GM12878 (cell line): ENCODE measurements around the gene PLXNA2. TPM values are rescaled to one million over a fixed set of nuclear protein-coding genes. Genes with fewer than 3 reads are reported as not detected.

Source experiments
- ATAC-seq: fragments of 200-7000 bp; cut with Tn5 transposase; 3 replicates; pipeline ENCODE4 v1.9.1; 2020; ENCODE audit warnings: mild to moderate bottlenecking, moderate library complexity
- BruUV-seq: library from RNA; stranded (reverse); fragments of 400-500 nt; replicated peaks from 2 replicates; lab custom pipeline; 2021; lab: Mats Ljungman, UMichigan
- CTCF ChIA-PET: fragments of 300-600 bp; sonication (Branson Sonifier 250); formaldehyde crosslinking; extraction: SDS; loops from one replicate; lab custom pipeline; 2021; ENCODE audit warnings: inconsistent platforms; lab: Yijun Ruan, JAX
- POLR2A ChIA-PET: fragments of 350-600 bp; formaldehyde crosslinking; extraction: SDS; loops from one replicate; lab custom pipeline; 2021; ENCODE audit warnings: inconsistent platforms; lab: Charles Lee
- RAD21 ChIA-PET: fragments of 300-600 bp; sonication (Branson Sonifier 250); formaldehyde crosslinking; loops from one replicate; lab custom pipeline; 2023; ENCODE audit warnings: antibody characterized with exemption; ENCODE audit not compliant: unreplicated experiment; lab: Charles Lee
- SMC1A ChIA-PET: fragments of 300-600 bp; sonication (Branson Sonifier 250); formaldehyde crosslinking; loops from one replicate; lab custom pipeline; 2023; ENCODE audit not compliant: unreplicated experiment, uncharacterized antibody; lab: Charles Lee
- DNase-seq: peaks from one replicate; pipeline ENCODE4 v3.0.0-alpha.2; 2011; ENCODE audit warnings: low read depth, low spot score
- FAIRE-seq: peaks from 3 replicates; lab custom pipeline; 2011; peaks lifted over from hg19 to GRCh38; lab: Jason Lieb, UNC
- H2AFZ ChIP-seq: 2 replicates; pipeline ENCODE4 v1.6.0; 2011; ENCODE audit warnings: low read depth, low read length, control low read depth; ENCODE audit not compliant: control insufficient read depth
- H3K27ac ChIP-seq: 2 replicates; pipeline ENCODE4 v1.5.1; 2011; ENCODE audit warnings: control low read depth; ENCODE audit not compliant: control insufficient read depth, insufficient read depth
- H3K27me3 ChIP-seq, 2 experiments: replicated peaks in 1 of 2; 2 replicates each; pipeline versions ENCODE4 v1.6.0 to v1.6.1; 2011; ENCODE audit warnings: low read length in 1 of 2; ENCODE audit not compliant: control insufficient read depth in 2 of 2, insufficient read depth in 2 of 2
- H3K36me3 ChIP-seq, 2 experiments: 2 replicates each; pipeline ENCODE4 v1.5.1; 2011; ENCODE audit warnings: low read length in 1 of 2; ENCODE audit not compliant: control insufficient read depth in 2 of 2, insufficient read depth in 2 of 2
- H3K4me1 ChIP-seq: 2 replicates; pipeline ENCODE4 v1.6.1; 2011; ENCODE audit warnings: mild to moderate bottlenecking, low read length, moderate library complexity, mixed read lengths; ENCODE audit not compliant: control insufficient read depth, insufficient read depth
- H3K4me2 ChIP-seq: 2 replicates; pipeline ENCODE4 v1.6.0; 2011; ENCODE audit warnings: control low read depth; ENCODE audit not compliant: control insufficient read depth, insufficient read depth
- H3K4me3 ChIP-seq: fragments of 200-600 bp; sonication (generic); 2 replicates; pipeline ENCODE4 v1.5.1; 2016
- H3K79me2 ChIP-seq: 2 replicates; pipeline ENCODE4 v1.6.0; 2011; ENCODE audit warnings: low read length; ENCODE audit not compliant: control insufficient read depth, insufficient read depth
- H3K9ac ChIP-seq: 2 replicates; pipeline ENCODE4 v1.8.0; 2011; ENCODE audit warnings: low read length, control low read depth, mixed read lengths; ENCODE audit not compliant: control insufficient read depth, insufficient read depth
- H3K9me3 ChIP-seq: replicated peaks from 3 replicates; pipeline ENCODE4 v1.5.1; 2011; ENCODE audit warnings: mild to moderate bottlenecking, low read length; ENCODE audit not compliant: control insufficient read depth, insufficient read depth
- H4K20me1 ChIP-seq: 2 replicates; pipeline ENCODE4 v1.6.0; 2011; ENCODE audit not compliant: control insufficient read depth, insufficient read depth
- FOXM1 ChIP-seq: IDR thresholded peaks from 2 replicates; pipeline ENCODE4 v1.6.1; 2012; ENCODE audit warnings: low read depth, mild to moderate bottlenecking, inconsistent platforms, low read length, moderate library complexity
- SPI1 ChIP-seq: IDR thresholded peaks from 2 replicates; pipeline ENCODE4 v1.6.1; 2011; ENCODE audit warnings: low read depth, mild to moderate bottlenecking, low read length, moderate library complexity, borderline replicate concordance; ENCODE audit not compliant: insufficient read depth
- ZBTB40 ChIP-seq: fragments of 450-650 bp; IDR thresholded peaks from 2 replicates; pipeline ENCODE4 v1.6.1; 2016; ENCODE audit warnings: mild to moderate bottlenecking, moderate library complexity, borderline replicate concordance
- in situ Hi-C: fragments of 300-500 bp; cut with MboI; formaldehyde crosslinking; loops from 9 replicates; pipeline ENCODE4 v1.14.3; 2018; ENCODE audit warnings: mixed read lengths
- intact Hi-C: fragments of 100-400 bp; cut with micrococcal nuclease; formaldehyde crosslinking; loops from one replicate; pipeline ENCODE4 v1.14.2; 2022; ENCODE audit not compliant: unreplicated experiment
- polyA plus RNA-seq, 11 experiments: library from polyadenylated mRNA; depleted of rRNA in 4 of 11; unstranded in 6 of 11; stranded (reverse) in 5 of 11; fragments of >200 nt; fragmentation: Nextera tagmentation in 4 of 11; fragmentation: Illumina TruSeq in 1 of 11; extraction: Ambion mirVana in 4 of 11; extraction: Trizol in 1 of 11; gene quantifications; 1 replicate in 1 of 11; 2 replicates in 10 of 11; pipeline versions ENCODE4 v1.2.1 to v1.2.3, GENCODE V29; 2011 to 2016; ENCODE audit warnings: inconsistent platforms in 2 of 11, missing spikeins in 2 of 11, low read depth in 1 of 11
- total RNA-seq, 4 experiments: library from RNA; depleted of rRNA in 3 of 4; stranded (reverse); fragments of >200 nt in 3 of 4; fragmentation: Illumina TruSeq in 1 of 4; extraction: Trizol in 1 of 4; gene quantifications; 2 replicates each; pipeline versions ENCODE4 v1.2.1 to v1.2.3, GENCODE V29; 2013 to 2021

PLXNA2 gene
- total and polyA plus RNA-seq, 10 of the 15 experiments (the other 5 are each of a cell fraction or from before 2014, with no cell fraction given), result under 0.01 to 0.08 (median 0.07) TPM; not detected in 4

- no peak overlapping the region for H3K4me2 ChIP-seq
- RAD21 ChIA-PET, result interaction anchor here (1.2 to 1.7 kb wide), 2 partner anchors 34 to 112 kb away, joined by 5 to 12 read pairs; no protein-coding TSS in a partner anchor
Measured at GRCh38 chr1:207996636-207997035, 247.5 kb downstream of the PLXNA2 start.

More at GRCh38 chr1:207996636-207997035, 247.5 kb downstream of the PLXNA2 start:
- 0 out of 2 replicates have a peak, but pooled peaks have one; percentile 14 for TF ChIP-seq SPI1
- no peak for TF ChIP-seq FOXM1
- no peak for TF ChIP-seq ZBTB40
- FAIRE-seq, result no peak
- intact Hi-C loops, result loop anchor here (1.0 kb wide), 1 partner anchor 111 kb away; no protein-coding TSS in a partner anchor
- H3K4me3 ChIP-seq, result no peak overlapping the region
- no peak for DNase-seq
- no peaks in the 10 kb centered on the region for H4K20me1 ChIP-seq
- ChIA-PET POLR2A (no interaction called here), SMC1A (interaction anchor here (0.7 to 1.8 kb wide), 5 partner anchors 11 to 167 kb away, joined by 3 to 10 read pairs (median 3); no protein-coding TSS in a partner anchor), CTCF (interaction anchor here (0.8 to 1.7 kb wide), 9 partner anchors 13 to 376 kb away, joined by 3 to 16 read pairs (median 3); no protein-coding TSS in a partner anchor)
- no peak overlapping the region for H3K27ac ChIP-seq
- no peak overlapping the region for H3K9ac ChIP-seq
- no peak for ATAC-seq
- in situ Hi-C loops, result no loop called here
- H3K27me3 ChIP-seq, result peaks cover 0 to 3% of the 10 kb centered on the region in 2 experiments; a peak in 2 of 4 replicates
- H3K4me1 ChIP-seq, result no peaks in the 10 kb centered on the region
- H2AFZ ChIP-seq, result no peak overlapping the region
- H3K36me3 ChIP-seq, result no peaks in the 10 kb centered on the region
- H3K9me3 ChIP-seq, result no peaks in the 10 kb centered on the region
- no peaks in the 10 kb centered on the region for H3K79me2 ChIP-seq
- no TSS peak for BruUV-seq
